Measurements from ENCODE around the gene MRPL43.

Gene MRPL43

DNA sequence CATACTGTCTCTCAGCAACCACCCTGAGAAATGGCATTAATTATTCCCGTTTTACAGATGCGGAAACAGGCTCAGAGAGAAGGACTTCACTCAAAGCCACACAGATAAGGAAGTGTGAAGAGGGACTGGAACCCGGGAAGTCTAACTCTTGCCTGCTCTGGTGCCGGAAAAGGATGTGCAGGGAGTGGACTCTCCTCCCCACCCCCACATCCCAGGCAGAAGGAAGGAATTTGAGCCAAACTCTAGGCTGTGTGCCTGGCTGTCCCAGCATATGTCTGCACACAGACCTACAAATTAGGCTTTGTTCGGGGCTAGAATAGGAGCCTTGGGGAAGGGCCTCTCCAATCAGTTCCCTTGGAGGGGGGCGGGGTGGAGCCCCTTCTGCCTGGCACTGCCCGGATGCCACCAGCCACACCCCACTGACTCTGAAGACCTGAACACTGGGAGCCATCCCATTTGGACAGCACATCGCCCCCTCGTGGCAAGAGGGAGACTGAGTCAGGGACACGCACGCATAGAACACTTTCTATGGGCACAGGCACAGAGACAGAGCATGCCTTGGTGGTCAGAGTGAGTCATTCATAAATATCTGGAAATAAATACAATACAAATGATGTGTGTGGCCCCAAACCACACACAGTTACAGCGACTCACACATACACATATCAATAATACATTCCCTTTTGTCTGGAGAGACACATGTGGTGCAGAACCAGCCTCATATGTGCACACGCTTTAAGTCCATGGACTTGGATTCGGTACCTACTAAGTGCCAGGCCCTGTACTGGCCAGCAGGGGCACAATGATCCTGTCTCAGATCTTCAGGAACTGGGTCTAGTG is 25.4 kb upstream of the MRPL43 start:
- TF ChIP-seq PPARA (CRISPR knock-in tag; IDR thresholded peaks at IDR 0.05; ENCODE audit: borderline replicate concordance) (no peak), ISL1 (CRISPR knock-in tag; IDR thresholded peaks at IDR 0.05) (no peak), TCF4 (CRISPR knock-in tag; IDR thresholded peaks at IDR 0.05; ENCODE audit: borderline replicate concordance) (no peak)
- peak; percentile 89 for ATAC-seq

DNA sequence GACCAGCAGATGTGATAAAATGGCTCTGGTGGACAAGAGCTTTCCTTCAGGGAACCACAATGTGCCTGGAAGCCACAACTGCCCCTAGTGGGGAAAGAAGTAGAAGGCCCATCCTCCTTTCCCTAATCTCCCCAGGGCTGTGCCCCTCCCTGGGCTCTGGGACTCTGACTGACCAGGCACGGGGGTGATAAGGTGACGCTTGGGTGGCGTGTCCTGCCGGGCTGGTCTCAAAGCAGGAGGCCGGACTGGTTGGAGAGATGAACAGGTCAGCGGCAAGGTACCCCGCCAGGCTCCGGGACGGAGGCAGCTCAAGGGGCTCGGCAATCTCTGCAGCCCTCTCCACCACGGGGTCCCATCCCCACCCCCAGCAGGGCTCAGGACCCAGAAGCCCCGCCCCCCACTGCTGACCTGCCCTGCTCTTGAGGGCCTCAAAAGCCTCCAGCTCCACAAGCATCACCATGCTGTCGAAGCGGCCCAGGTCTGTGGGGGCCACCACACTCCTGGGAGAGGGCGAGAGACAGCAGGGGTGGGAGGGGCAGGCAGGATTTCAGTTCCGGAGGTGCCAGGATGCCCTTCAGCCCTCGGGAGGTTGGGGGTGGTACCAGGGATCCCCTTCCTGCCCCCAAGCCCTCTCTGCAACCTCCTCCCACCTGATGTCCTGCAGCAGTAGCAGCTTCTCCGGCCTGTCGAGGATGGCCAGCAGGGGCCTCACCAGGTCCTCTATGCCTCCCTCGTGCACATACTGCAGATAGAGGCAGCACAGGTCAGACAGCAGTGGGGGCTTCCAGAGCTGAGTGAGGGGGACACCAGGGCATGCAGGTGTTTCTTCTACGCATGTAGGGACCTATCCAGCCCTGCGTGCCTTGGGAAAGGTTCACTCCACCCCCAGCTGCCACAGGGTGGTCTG is 24.5 kb upstream of the MRPL43 start:
- ATAC-seq = 0 out of 3 replicates have a peak, but pooled peaks have one; percentile 4
- TF ChIP-seq, protein P1, sequence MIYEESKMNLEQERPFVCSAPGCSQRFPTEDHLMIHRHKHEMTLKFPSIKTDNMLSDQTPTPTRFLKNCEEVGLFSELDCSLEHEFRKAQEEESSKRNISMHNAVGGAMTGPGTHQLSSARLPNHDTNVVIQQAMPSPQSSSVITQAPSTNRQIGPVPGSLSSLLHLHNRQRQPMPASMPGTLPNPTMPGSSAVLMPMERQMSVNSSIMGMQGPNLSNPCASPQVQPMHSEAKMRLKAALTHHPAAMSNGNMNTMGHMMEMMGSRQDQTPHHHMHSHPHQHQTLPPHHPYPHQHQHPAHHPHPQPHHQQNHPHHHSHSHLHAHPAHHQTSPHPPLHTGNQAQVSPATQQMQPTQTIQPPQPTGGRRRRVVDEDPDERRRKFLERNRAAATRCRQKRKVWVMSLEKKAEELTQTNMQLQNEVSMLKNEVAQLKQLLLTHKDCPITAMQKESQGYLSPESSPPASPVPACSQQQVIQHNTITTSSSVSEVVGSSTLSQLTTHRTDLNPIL (CRISPR knock-in tag; IDR thresholded peaks at IDR 0.05; ENCODE audit: low read depth) = no peak
- TF ChIP-seq ZFP3 (CRISPR knock-in tag; IDR thresholded peaks at IDR 0.05) (no peak), ARNTL (CRISPR knock-in tag; IDR thresholded peaks at IDR 0.05; ENCODE audit: borderline replicate concordance, low read depth) (no peak), SNAI2 (CRISPR knock-in tag; IDR thresholded peaks at IDR 0.05) (no peak), ZC3H10 (CRISPR knock-in tag; IDR thresholded peaks at IDR 0.05) (no peak), TOX (CRISPR knock-in tag; IDR thresholded peaks at IDR 0.05; ENCODE audit: borderline replicate concordance) (no peak), ZNF8 (CRISPR knock-in tag; IDR thresholded peaks at IDR 0.05) (no peak), CSDC2 (CRISPR knock-in tag; IDR thresholded peaks at IDR 0.05) (no peak), ISL1 (CRISPR knock-in tag; IDR thresholded peaks at IDR 0.05) (no peak), BACH2 (CRISPR knock-in tag; IDR thresholded peaks at IDR 0.05; ENCODE audit: borderline replicate concordance) (no peak)
- TF ChIP-seq, protein P2, sequence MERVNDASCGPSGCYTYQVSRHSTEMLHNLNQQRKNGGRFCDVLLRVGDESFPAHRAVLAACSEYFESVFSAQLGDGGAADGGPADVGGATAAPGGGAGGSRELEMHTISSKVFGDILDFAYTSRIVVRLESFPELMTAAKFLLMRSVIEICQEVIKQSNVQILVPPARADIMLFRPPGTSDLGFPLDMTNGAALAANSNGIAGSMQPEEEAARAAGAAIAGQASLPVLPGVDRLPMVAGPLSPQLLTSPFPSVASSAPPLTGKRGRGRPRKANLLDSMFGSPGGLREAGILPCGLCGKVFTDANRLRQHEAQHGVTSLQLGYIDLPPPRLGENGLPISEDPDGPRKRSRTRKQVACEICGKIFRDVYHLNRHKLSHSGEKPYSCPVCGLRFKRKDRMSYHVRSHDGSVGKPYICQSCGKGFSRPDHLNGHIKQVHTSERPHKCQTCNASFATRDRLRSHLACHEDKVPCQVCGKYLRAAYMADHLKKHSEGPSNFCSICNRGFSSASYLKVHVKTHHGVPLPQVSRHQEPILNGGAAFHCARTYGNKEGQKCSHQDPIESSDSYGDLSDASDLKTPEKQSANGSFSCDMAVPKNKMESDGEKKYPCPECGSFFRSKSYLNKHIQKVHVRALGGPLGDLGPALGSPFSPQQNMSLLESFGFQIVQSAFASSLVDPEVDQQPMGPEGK (CRISPR knock-in tag; IDR thresholded peaks at IDR 0.05; ENCODE audit: borderline replicate concordance) = no peak
- TF ChIP-seq, protein P3, sequence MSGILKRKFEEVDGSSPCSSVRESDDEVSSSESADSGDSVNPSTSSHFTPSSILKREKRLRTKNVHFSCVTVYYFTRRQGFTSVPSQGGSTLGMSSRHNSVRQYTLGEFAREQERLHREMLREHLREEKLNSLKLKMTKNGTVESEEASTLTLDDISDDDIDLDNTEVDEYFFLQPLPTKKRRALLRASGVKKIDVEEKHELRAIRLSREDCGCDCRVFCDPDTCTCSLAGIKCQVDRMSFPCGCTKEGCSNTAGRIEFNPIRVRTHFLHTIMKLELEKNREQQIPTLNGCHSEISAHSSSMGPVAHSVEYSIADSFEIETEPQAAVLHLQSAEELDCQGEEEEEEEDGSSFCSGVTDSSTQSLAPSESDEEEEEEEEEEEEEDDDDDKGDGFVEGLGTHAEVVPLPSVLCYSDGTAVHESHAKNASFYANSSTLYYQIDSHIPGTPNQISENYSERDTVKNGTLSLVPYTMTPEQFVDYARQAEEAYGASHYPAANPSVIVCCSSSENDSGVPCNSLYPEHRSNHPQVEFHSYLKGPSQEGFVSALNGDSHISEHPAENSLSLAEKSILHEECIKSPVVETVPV (CRISPR knock-in tag; IDR thresholded peaks at IDR 0.05) = no peak

DNA sequence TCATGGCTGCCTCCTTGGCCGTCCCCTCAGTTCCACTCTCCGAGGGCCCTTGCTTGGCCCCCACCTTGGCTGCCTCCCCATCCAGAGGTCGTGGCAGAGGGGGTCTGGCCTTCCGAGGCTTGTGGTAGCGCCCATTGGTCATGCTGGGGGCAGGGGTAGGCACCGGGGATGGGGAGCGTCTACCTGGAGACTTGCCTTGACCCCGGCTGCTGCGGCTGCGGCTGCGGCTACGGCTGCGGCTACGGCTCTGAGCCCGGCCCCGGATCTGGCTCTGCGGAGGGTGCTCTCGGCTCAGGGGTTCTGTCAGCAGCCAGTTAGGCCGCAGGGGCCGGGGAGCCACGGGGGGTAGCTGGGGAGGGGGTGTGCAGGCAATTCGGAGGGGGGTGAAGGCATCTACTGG is 23.0 kb upstream of the MRPL43 start:
- no peak for ATAC-seq
- no peak for TF ChIP-seq CSDC2 (CRISPR knock-in tag; IDR thresholded peaks at IDR 0.05)
- TF ChIP-seq BACH2 (CRISPR knock-in tag; IDR thresholded peaks at IDR 0.05; ENCODE audit: borderline replicate concordance) = no peak
- TF ChIP-seq ISL1 (CRISPR knock-in tag; IDR thresholded peaks at IDR 0.05) = no peak
- no peak for TF ChIP-seq ESRRG (CRISPR knock-in tag; IDR thresholded peaks at IDR 0.05)
- TF ChIP-seq, protein P3 (CRISPR knock-in tag; IDR thresholded peaks at IDR 0.05) = no peak
- TF ChIP-seq OSR1 (CRISPR knock-in tag; IDR thresholded peaks at IDR 0.05) = no peak
- no peak for TF ChIP-seq TCF4 (CRISPR knock-in tag; IDR thresholded peaks at IDR 0.05; ENCODE audit: borderline replicate concordance)
- no peak for TF ChIP-seq ZNF70 (CRISPR knock-in tag; IDR thresholded peaks at IDR 0.05)
- TF ChIP-seq TOX (CRISPR knock-in tag; IDR thresholded peaks at IDR 0.05; ENCODE audit: borderline replicate concordance) = no peak
- no peak for TF ChIP-seq PPARA (CRISPR knock-in tag; IDR thresholded peaks at IDR 0.05; ENCODE audit: borderline replicate concordance)
- TF ChIP-seq ZC3H10 (CRISPR knock-in tag; IDR thresholded peaks at IDR 0.05) = no peak
- TF ChIP-seq ZNF565 (CRISPR knock-in tag; conservative IDR thresholded peaks at IDR 0.05; ENCODE audit: low read depth) = no peak
- no peak for TF ChIP-seq GLIS3 (CRISPR knock-in tag; IDR thresholded peaks at IDR 0.05)
